Pancreas (tissue), 10 donors: ENCODE data around the gene RIN3. TPM values are rescaled to one million over a fixed set of nuclear protein-coding genes. Genes with fewer than 3 reads are reported as not detected.

Experiments used
- ATAC-seq, 4 donors: fragments of 200-7000 bp; cut with Tn5 transposase; one replicate each; pipeline versions ENCODE4 v1.8.0 to v1.9.1; 2020; ENCODE audit warnings: mild to moderate bottlenecking in 4 of 4, moderate library complexity in 4 of 4
- DNase-seq, 6 donors: peaks; one replicate each; pipeline ENCODE4 v3.0.0-alpha.2; 2020
- FAIRE-seq: peaks from 2 replicates; lab custom pipeline; 2012; peaks lifted over from hg19 to GRCh38; lab: Jason Lieb, UNC
- H3K27ac ChIP-seq, 4 donors: fragments of 200-600 bp; sonication (generic); 1 replicate in 3 of 4; 2 replicates in 1 of 4; pipeline versions ENCODE4 v1.5.0 to v1.8.0; 2020
- H3K27me3 ChIP-seq, 4 donors: fragments of 200-600 bp; one replicate each; pipeline ENCODE4 v1.8.0; 2021
- H3K36me3 ChIP-seq, 3 donors: fragments of 200-600 bp; sonication (generic) in 1 of 3; one replicate each; pipeline versions ENCODE4 v1.5.0 to v1.8.0; 2020 to 2021
- H3K4me1 ChIP-seq, 3 donors: fragments of 200-600 bp; one replicate each; pipeline ENCODE4 v1.8.0; 2021
- H3K4me3 ChIP-seq, 4 donors: fragments of 200-600 bp; sonication (generic) in 2 of 4; one replicate each; pipeline versions ENCODE4 v1.5.0 to v1.8.0; 2020 to 2021
- H3K9me3 ChIP-seq, 4 donors: fragments of 200-600 bp; one replicate each; pipeline ENCODE4 v1.8.0; 2021
- CTCF ChIP-seq, 4 donors: fragments of 200-600 bp; sonication (generic) in 3 of 4; IDR thresholded peaks; one replicate each; pipeline versions ENCODE4 v1.5.0 to v1.8.0; 2021; ENCODE audit warnings: antibody characterized with exemption in 4 of 4
- WGBS, 2 donors: extraction: QIAGEN DNeasy Blood & Tissue Kit; methylation state at CpG; one replicate each; pipeline ENCODE4 v1.1.7; 2013; 5-methylcytosine and 5-hydroxymethylcytosine counted together
- intact Hi-C, 3 donors: fragments of 100-400 bp; cut with DNase I; formaldehyde crosslinking; loops; one replicate each; pipeline versions ENCODE4 v1.11.1 to v1.14.2; 2022
- polyA plus RNA-seq, 2 donors: library from polyadenylated mRNA; stranded (reverse); fragments of 200-250 nt; gene quantifications; one replicate each; pipeline ENCODE4 v1.2.3, GENCODE V29; 2013
- total RNA-seq, 6 donors: library from RNA; stranded (reverse); fragmentation: NEBNext Ultra II Directional in 4 of 6; extraction: Animal tissue kit (Norgen Biotek cat#: 25700) in 4 of 6; gene quantifications; one replicate each; pipeline versions ENCODE4 v1.2.1 to v1.2.4, GENCODE V29; 2021 to 2023
- donor health status: healthy with polysubstance abuse.
- donor health status: DM: no; HTN: no; CAD: no; lungs with moderate emphysema.
- donor health status: DM: no; HTN: no; CAD: no.
- donor health status: control.
- donor health status: control.
- donor health status: Bipolar disorder and iron deficiency.
- donor health status: DM: yes; HTN: yes; CAD: no.
- donor health status: DM: no; HTN: no; CAD: no.
- donor health status: DM: no; HTN: no; CAD: no.
- donor health status: DM: yes; HTN: yes; CAD: no.

RIN3 gene
- total and polyA plus RNA-seq, 8 donors: 1.1 to 9.0 (median 2.3) TPM

GRCh38 chr14:92595267-92595666 is 81.7 kb downstream of the RIN3 start:
- no peak overlapping the region for H3K27ac ChIP-seq
- no peaks in the 10 kb centered on the region for H3K27me3 ChIP-seq
- FAIRE-seq (no peak), DNase-seq (no peak), ATAC-seq (no peak)
- no peak overlapping the region for H3K4me3 ChIP-seq
- intact Hi-C loops: no loop called here
- no peaks in the 10 kb centered on the region for H3K9me3 ChIP-seq
- H3K4me1 ChIP-seq: no peaks in the 10 kb centered on the region
- H3K36me3 ChIP-seq: no peaks in the 10 kb centered on the region
- WGBS, 2 donors: 80 to 83% methylated on average over 3 of the region's 3 CpGs
- TF ChIP-seq CTCF (IDR thresholded peaks at IDR 0.05): no peak

- Histone ChIP-seq H3K9me3 (no peaks in the 10 kb centered on the region), H3K36me3 (no peaks in the 10 kb centered on the region), H3K4me3 (no peak overlapping the region), H3K4me1 (no peaks in the 10 kb centered on the region), H3K27ac (no peak overlapping the region), H3K27me3 (no peaks in the 10 kb centered on the region)
- no peak for DNase-seq
- intact Hi-C loops: no loop called here
- WGBS, 2 donors: 58 to 62% methylated on average over 9 of the region's 9 CpGs
- no peak for ATAC-seq
- FAIRE-seq: no peak
- TF ChIP-seq CTCF (IDR thresholded peaks at IDR 0.05): no peak
Measured at GRCh38 chr14:92596331-92596907, 82.8 kb downstream of the RIN3 start.

GRCh38 chr14:92597906-92598905 is 84.6 kb downstream of the RIN3 start:
- ATAC-seq: no peak
- TF ChIP-seq CTCF (IDR thresholded peaks at IDR 0.05): no peak
- FAIRE-seq: no peak
- Histone ChIP-seq H3K4me3 (no peak overlapping the region), H3K27ac (no peak overlapping the region), H3K4me1 (no peaks in the 10 kb centered on the region), H3K9me3 (no peaks in the 10 kb centered on the region), H3K27me3 (no peaks in the 10 kb centered on the region), H3K36me3 (no peaks in the 10 kb centered on the region)
- intact Hi-C loops: no loop called here
- WGBS, 2 donors: 61 to 73% methylated on average over 4 of the region's 4 CpGs
- no peak for DNase-seq

GRCh38 chr14:92599811-92600210 is 86.2 kb downstream of the RIN3 start:
- no peak for DNase-seq
- no peak for ATAC-seq
- no peak overlapping the region for H3K4me3 ChIP-seq
- H3K9me3 ChIP-seq: no peaks in the 10 kb centered on the region
- intact Hi-C loops: no loop called here
- H3K4me1 ChIP-seq: no peaks in the 10 kb centered on the region
- H3K36me3 ChIP-seq: no peaks in the 10 kb centered on the region
- FAIRE-seq: no peak
- WGBS, 2 donors: 79 to 88% methylated on average over 3 of the region's 3 CpGs
- no peak for TF ChIP-seq CTCF (IDR thresholded peaks at IDR 0.05)
- H3K27me3 ChIP-seq: no peaks in the 10 kb centered on the region
- no peak overlapping the region for H3K27ac ChIP-seq
